Kidney glomerular epithelial cell (primary cell): ENCODE data around the gene WFDC10B.
"Not testable (repeated sequence)": the region's sequence is repeated elsewhere in the genome, so short reads cannot be mapped to it uniquely, and the experiment has no call there.

Experiments used
- DNase-seq: peaks from one replicate; lab custom pipeline; 2025; lab: John Stamatoyannopoulos, UW

WFDC10B gene

GRCh38 chr20:45647441-45648050, 57.3 kb downstream of the WFDC10B start:
- no peak for DNase-seq

- DNase-seq: no peak
Measured at GRCh38 chr20:45646875-45647274, 57.9 kb downstream of the WFDC10B start.

GRCh38 chr20:45645869-45646268, 59.0 kb downstream of the WFDC10B start:
- not testable (repeated sequence) for DNase-seq

GRCh38 chr20:45641076-45641475, 63.7 kb downstream of the WFDC10B start:
- DNase-seq: not testable (repeated sequence)

GRCh38 chr20:45639687-45640086, 65.1 kb downstream of the WFDC10B start:
- no peak for DNase-seq

GRCh38 chr20:45636513-45636912, 68.3 kb downstream of the WFDC10B start:
- no peak for DNase-seq
